HepG2 (cell line): ENCODE data around the gene DNAJA2. TPM values are rescaled to one million over a fixed set of nuclear protein-coding genes. Genes with fewer than 3 reads are reported as not detected.
A peak's percentile ranks its signal among the peaks of the same experiment; 100 is the strongest.

Experiments
- ATAC-seq: fragments of 200-7000 bp; cut with Tn5 transposase; 3 replicates; pipeline ENCODE4 v1.9.1; 2020; ENCODE audit warnings: mild to moderate bottlenecking, moderate library complexity
- BruUV-seq: library from RNA; stranded (reverse); fragments of 400-500 nt; replicated peaks from 2 replicates; lab custom pipeline; 2021; lab: Mats Ljungman, UMichigan
- CTCF ChIA-PET: fragments of 300-600 bp; formaldehyde crosslinking; extraction: SDS; loops from one replicate; lab custom pipeline; 2021; ENCODE audit warnings: low total read pairs, inconsistent platforms, low intra/inter-chr PET ratio; lab: Yijun Ruan, JAX
- POLR2A ChIA-PET: fragments of 350-600 bp; sonication (Branson Sonifier 250); formaldehyde crosslinking; loops from one replicate; lab custom pipeline; 2020; ENCODE audit warnings: antibody characterized with exemption, inconsistent platforms; lab: Yijun Ruan, JAX
- DNase-seq: peaks from one replicate; pipeline ENCODE4 v3.0.0-alpha.2; 2015; ENCODE audit warnings: low spot score
- FAIRE-seq: peaks from 3 replicates; lab custom pipeline; 2011; peaks lifted over from hg19 to GRCh38; lab: Jason Lieb, UNC
- H2AFZ ChIP-seq: one replicate; pipeline ENCODE4 v1.6.1; 2011; ENCODE audit warnings: low read length, inconsistent platforms
- H3K27ac ChIP-seq: fragments of 300-600 bp; 3 replicates; pipeline ENCODE4 v1.8.0; 2011; ENCODE audit warnings: mixed run types, mild to moderate bottlenecking, mixed read lengths, low read length, inconsistent platforms; ENCODE audit not compliant: insufficient read depth; ENCODE audit errors: extremely low read length
- H3K27me3 ChIP-seq, 2 experiments: fragments of 200-600 bp in 1 of 2; 2 replicates in 1 of 2; 3 replicates in 1 of 2; pipeline versions ENCODE4 v1.6.0 to v1.8.0; 2011; ENCODE audit warnings: low read length in 2 of 2, mild to moderate bottlenecking in 2 of 2, moderate library complexity in 2 of 2, inconsistent platforms in 1 of 2; ENCODE audit not compliant: insufficient read depth in 2 of 2, control insufficient read depth in 1 of 2
- H3K36me3 ChIP-seq, 2 experiments: fragments of 200-600 bp in 1 of 2; replicated peaks in 1 of 2; 2 replicates in 1 of 2; 3 replicates in 1 of 2; pipeline versions ENCODE4 v1.5.1 to v1.8.0; 2011; ENCODE audit warnings: low read length in 2 of 2, inconsistent platforms in 1 of 2; ENCODE audit not compliant: insufficient read depth in 2 of 2, control insufficient read depth in 1 of 2
- H3K4me1 ChIP-seq: 2 replicates; pipeline ENCODE4 v1.5.1; 2012; ENCODE audit warnings: low read length, inconsistent platforms; ENCODE audit not compliant: insufficient read depth
- H3K4me2 ChIP-seq: 2 replicates; pipeline ENCODE4 v1.6.0; 2011; ENCODE audit warnings: low read depth, low read length, inconsistent platforms
- H3K4me3 ChIP-seq, 3 experiments: fragments of 200-600 bp in 1 of 3; sonication (generic), shearing (Covaris generic) in 1 of 3; replicated peaks in 1 of 3; 2 replicates each; pipeline ENCODE4 v1.5.1; 2011 to 2016; ENCODE audit warnings: low read length in 3 of 3, inconsistent platforms in 2 of 3, low read depth in 2 of 3, mild to moderate bottlenecking in 2 of 3, control low read depth in 1 of 3, mixed read lengths in 1 of 3; ENCODE audit not compliant: insufficient read depth in 1 of 3
- H3K79me2 ChIP-seq: one replicate; pipeline ENCODE4 v1.6.1; 2011; ENCODE audit warnings: low read length, inconsistent platforms; ENCODE audit not compliant: insufficient read depth
- H3K9ac ChIP-seq: 2 replicates; pipeline ENCODE4 v1.6.0; 2011; ENCODE audit warnings: mild to moderate bottlenecking, low read depth, low read length, inconsistent platforms; ENCODE audit not compliant: insufficient read depth
- H3K9me3 ChIP-seq: 2 replicates; pipeline ENCODE4 v1.5.1; 2012; ENCODE audit warnings: mild to moderate bottlenecking, low read length
- H4K20me1 ChIP-seq: 2 replicates; pipeline ENCODE4 v1.6.0; 2011; ENCODE audit warnings: inconsistent platforms, mild to moderate bottlenecking, low read length, moderate library complexity; ENCODE audit not compliant: insufficient read depth
- ASH2L ChIP-seq: fragments of 300-600, 200-600 bp; sonication (generic); IDR thresholded peaks from 2 replicates; pipeline ENCODE4 v1.7.0; 2017; ENCODE audit warnings: low read depth, mild to moderate bottlenecking, moderate library complexity, mixed read lengths, low read length; ENCODE audit not compliant: insufficient read length
- ATF7-NPFF ChIP-seq: sonication (generic); formaldehyde crosslinking; IDR thresholded peaks from 2 replicates; pipeline ENCODE4 v1.8.1; 2023; ENCODE audit warnings: mild to moderate bottlenecking, low read depth, missing genetic modification reagents, moderate library complexity
- CEBPB ChIP-seq: IDR thresholded peaks from 2 replicates; pipeline ENCODE4 v1.6.1; 2011; ENCODE audit warnings: low read depth, low read length, improper control_type of control experiment, borderline replicate concordance
- GABPB1 ChIP-seq: IDR thresholded peaks from 2 replicates; pipeline ENCODE4 v1.6.1; 2016; ENCODE audit warnings: mild to moderate bottlenecking, missing genetic modification reagents, moderate library complexity, missing compliant biosample characterization
- KLF6 ChIP-seq: IDR thresholded peaks from 2 replicates; pipeline ENCODE4 v1.8.0; 2016; ENCODE audit warnings: missing biosample characterization, missing genetic modification reagents
- KMT2B ChIP-seq: IDR thresholded peaks from 2 replicates; pipeline ENCODE4 v1.6.1; 2016; ENCODE audit warnings: missing genetic modification reagents, missing compliant biosample characterization
- NFIB ChIP-seq: sonication (generic); formaldehyde crosslinking; IDR thresholded peaks from 2 replicates; pipeline ENCODE4 v1.9.0; 2021; ENCODE audit warnings: missing genetic modification reagents, mild to moderate bottlenecking, borderline replicate concordance
- PTBP1 ChIP-seq: fragments of 200-400 bp; formaldehyde crosslinking; IDR thresholded peaks from 2 replicates; pipeline ENCODE4 v1.6.1; 2018; ENCODE audit warnings: low read length, low read depth; ENCODE audit not compliant: poor library complexity, severe bottlenecking
- ZEB1 ChIP-seq: IDR thresholded peaks from 2 replicates; pipeline ENCODE4 v1.6.1; 2012; ENCODE audit warnings: mild to moderate bottlenecking, low read depth, inconsistent platforms; ENCODE audit not compliant: insufficient replicate concordance
- ZNF460 ChIP-seq: sonication (generic); formaldehyde crosslinking; IDR thresholded peaks from 2 replicates; pipeline ENCODE4 v1.5.1; 2020; ENCODE audit warnings: missing genetic modification reagents, mild to moderate bottlenecking, borderline replicate concordance
- ZNF775 ChIP-seq: sonication (generic); formaldehyde crosslinking; IDR thresholded peaks from 2 replicates; pipeline ENCODE4 v1.4.0; 2020; ENCODE audit warnings: missing genetic modification reagents, mild to moderate bottlenecking, moderate library complexity, borderline replicate concordance
- WGBS: methylation state at CpG from one replicate; pipeline ENCODE4 v1.1.6; 2017; ENCODE audit warnings: low lambda C conversion rate; 5-methylcytosine and 5-hydroxymethylcytosine counted together
- in situ Hi-C: cut with HindIII; loops from 2 replicates; pipeline ENCODE4 v1.10.0; 2017; ENCODE audit warnings: low pct_unique_long_range_greater_than_20kb; ENCODE audit not compliant: extremely low pct_ligation_motif_present
- intact Hi-C: fragments of 100-400 bp; cut with micrococcal nuclease; formaldehyde crosslinking; loops from one replicate; pipeline ENCODE4 v1.10.0; 2022; ENCODE audit not compliant: unreplicated experiment
- polyA plus RNA-seq, 8 experiments: library from polyadenylated mRNA; depleted of rRNA in 3 of 8; stranded (reverse) in 7 of 8; unstranded in 1 of 8; fragments of >200 nt; fragmentation: Illumina TruSeq in 4 of 8; extraction: Trizol in 4 of 8; gene quantifications; 2 replicates each; pipeline versions ENCODE4 v1.2.1 to v1.2.3, GENCODE V29; 2011 to 2016; ENCODE audit warnings: low read depth in 4 of 8, missing spikeins in 1 of 8, mixed read lengths in 1 of 8; ENCODE audit not compliant: insufficient read depth in 1 of 8
- total RNA-seq, 5 experiments: library from RNA; depleted of rRNA; stranded (reverse); fragments of >200 nt; fragmentation: Illumina TruSeq; extraction: Trizol; gene quantifications; 2 replicates each; pipeline ENCODE4 v1.2.3, GENCODE V29; 2016; ENCODE audit warnings: low read depth in 1 of 5
- TF ChIP-seq, protein P1 (sequence below): sonication (generic); formaldehyde crosslinking; IDR thresholded peaks from 2 replicates; pipeline ENCODE4 v1.5.1; 2020; ENCODE audit warnings: mild to moderate bottlenecking, missing genetic modification reagents, moderate library complexity
- TF ChIP-seq, protein P2 (sequence below): sonication (generic); formaldehyde crosslinking; IDR thresholded peaks from 2 replicates; pipeline ENCODE4 v1.4.0; 2020; ENCODE audit warnings: mild to moderate bottlenecking, missing genetic modification reagents

The DNAJA2 gene
- total and polyA plus RNA-seq, 2 of the 13 experiments (the other 11 are each of a cell fraction or from before 2014, with no cell fraction given), result 25.4 to 176 TPM

DNA sequence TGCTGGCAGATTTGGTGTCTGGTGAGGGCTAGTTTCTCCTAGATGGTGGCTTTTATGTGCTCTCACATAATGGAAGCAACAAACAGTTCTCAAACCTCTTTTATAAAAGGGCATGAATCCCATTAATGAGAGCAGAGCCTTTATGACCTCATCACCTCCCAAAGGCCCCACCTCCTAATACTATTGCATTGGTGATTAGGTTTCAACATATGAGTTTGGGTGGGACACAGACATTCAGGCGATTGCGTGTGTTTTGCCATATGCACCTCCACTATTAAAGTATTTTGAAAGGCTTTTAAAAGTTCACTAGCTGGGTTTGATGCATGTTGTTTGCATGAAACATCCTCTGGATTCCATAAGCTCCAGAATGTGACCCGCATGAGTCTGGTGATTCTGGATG lies 24.4 kb upstream of the DNAJA2 start (continued):
- TF ChIP-seq, protein P1, sequence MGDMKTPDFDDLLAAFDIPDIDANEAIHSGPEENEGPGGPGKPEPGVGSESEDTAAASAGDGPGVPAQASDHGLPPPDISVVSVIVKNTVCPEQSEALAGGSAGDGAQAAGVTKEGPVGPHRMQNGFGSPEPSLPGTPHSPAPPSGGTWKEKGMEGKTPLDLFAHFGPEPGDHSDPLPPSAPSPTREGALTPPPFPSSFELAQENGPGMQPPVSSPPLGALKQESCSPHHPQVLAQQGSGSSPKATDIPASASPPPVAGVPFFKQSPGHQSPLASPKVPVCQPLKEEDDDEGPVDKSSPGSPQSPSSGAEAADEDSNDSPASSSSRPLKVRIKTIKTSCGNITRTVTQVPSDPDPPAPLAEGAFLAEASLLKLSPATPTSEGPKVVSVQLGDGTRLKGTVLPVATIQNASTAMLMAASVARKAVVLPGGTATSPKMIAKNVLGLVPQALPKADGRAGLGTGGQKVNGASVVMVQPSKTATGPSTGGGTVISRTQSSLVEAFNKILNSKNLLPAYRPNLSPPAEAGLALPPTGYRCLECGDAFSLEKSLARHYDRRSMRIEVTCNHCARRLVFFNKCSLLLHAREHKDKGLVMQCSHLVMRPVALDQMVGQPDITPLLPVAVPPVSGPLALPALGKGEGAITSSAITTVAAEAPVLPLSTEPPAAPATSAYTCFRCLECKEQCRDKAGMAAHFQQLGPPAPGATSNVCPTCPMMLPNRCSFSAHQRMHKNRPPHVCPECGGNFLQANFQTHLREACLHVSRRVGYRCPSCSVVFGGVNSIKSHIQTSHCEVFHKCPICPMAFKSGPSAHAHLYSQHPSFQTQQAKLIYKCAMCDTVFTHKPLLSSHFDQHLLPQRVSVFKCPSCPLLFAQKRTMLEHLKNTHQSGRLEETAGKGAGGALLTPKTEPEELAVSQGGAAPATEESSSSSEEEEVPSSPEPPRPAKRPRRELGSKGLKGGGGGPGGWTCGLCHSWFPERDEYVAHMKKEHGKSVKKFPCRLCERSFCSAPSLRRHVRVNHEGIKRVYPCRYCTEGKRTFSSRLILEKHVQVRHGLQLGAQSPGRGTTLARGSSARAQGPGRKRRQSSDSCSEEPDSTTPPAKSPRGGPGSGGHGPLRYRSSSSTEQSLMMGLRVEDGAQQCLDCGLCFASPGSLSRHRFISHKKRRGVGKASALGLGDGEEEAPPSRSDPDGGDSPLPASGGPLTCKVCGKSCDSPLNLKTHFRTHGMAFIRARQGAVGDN (CRISPR knock-in tag), result no peak
- TF ChIP-seq GABPB1 (no peak), NFIB (CRISPR knock-in tag) (no peak), KLF6 (CRISPR knock-in tag) (no peak), ZEB1 (no peak), ATF7-NPFF (CRISPR knock-in tag) (no peak)
- TF ChIP-seq, all 625 proteins: peak for 0

DNA sequence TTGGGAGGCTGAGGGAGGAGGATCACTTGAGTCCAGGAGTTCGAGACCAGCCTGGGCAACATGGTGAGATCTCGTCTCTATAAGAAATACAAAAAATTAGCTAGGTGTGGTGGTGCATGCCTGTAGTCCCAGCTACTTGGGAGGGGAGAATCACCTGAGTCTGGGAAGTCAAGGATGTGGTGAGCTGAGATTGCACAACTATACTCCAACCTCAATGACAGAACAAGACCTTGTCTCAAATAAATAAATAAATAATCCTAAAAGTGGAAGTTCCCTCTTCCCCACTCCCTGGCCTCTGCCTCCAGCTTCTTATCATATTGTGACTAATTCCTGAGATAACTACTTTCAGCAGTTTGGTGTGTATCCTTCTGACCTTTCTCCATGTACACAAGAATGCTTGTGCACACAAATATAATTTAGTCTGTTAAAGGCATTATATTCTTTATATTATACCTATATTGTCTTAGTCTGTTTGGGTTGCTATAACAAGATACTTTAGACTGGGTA lies 23.5 kb upstream of the DNAJA2 start:
- Histone ChIP-seq H3K27me3 (no peaks in the 10 kb centered on the region; a peak in 1 of 5 replicates), H3K4me1 (peaks cover 18% of the 10 kb centered on the region), H3K4me3 (no peak overlapping the region), H3K9me3 (peaks cover under 1% of the 10 kb centered on the region; the same call in 1 of the 2 replicates), H3K36me3 (no peaks in the 10 kb centered on the region), H3K9ac (no peak overlapping the region), H4K20me1 (no peaks in the 10 kb centered on the region), H3K27ac (no peak overlapping the region), H3K4me2 (no peak overlapping the region), H2AFZ (no peak overlapping the region), H3K79me2 (no peaks in the 10 kb centered on the region)
- POLR2A ChIA-PET, result no interaction called here
- WGBS, result 19% methylated on average over 2 of the region's 2 CpGs
- no TSS peak for BruUV-seq
- DNase-seq, result no peak
- ATAC-seq, result no peak
- intact Hi-C loops (no loop called here), in situ Hi-C loops (no loop called here)
- TF ChIP-seq, protein P2, sequence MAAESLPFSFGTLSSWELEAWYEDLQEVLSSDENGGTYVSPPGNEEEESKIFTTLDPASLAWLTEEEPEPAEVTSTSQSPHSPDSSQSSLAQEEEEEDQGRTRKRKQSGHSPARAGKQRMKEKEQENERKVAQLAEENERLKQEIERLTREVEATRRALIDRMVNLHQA (CRISPR knock-in tag), result no peak
- TF ChIP-seq ZNF460 (CRISPR knock-in tag) (no peak), KMT2B (CRISPR knock-in tag) (no peak), PTBP1 (no peak), ZNF775 (CRISPR knock-in tag) (no peak), CEBPB (peak; percentile 34; the same call in 1 of the 2 replicates), ASH2L (no peak)
- CTCF ChIA-PET, result no interaction called here
- no peak for FAIRE-seq
